ENCODE measurements around the gene GALNT1. TPM values are rescaled to one million over a fixed set of nuclear protein-coding genes. Genes with fewer than 3 reads are reported as not detected.

The GALNT1 gene
- total RNA-seq, 1 donor from 2014 or later, result 48.0 TPM

GRCh38 chr18:35580701-35581539, 620 bp upstream of the GALNT1 start:
- ATAC-seq (ENCODE audit: poor library complexity), result peak; percentile 86
- intact Hi-C loops (cut with DNase I), result loop anchor here (5.0 kb wide), 2 partner anchors 84 to 174 kb away; partner anchors contain the start of gene INO80C
- peak; percentile 75 for DNase-seq

- ATAC-seq (ENCODE audit: poor library complexity) (peak; percentile 16), DNase-seq (peak; percentile 63)
- intact Hi-C loops (cut with DNase I), result loop anchor here (5.0 kb wide), 2 partner anchors 85 to 175 kb away; partner anchors contain the start of gene INO80C
These were observed 530 bp downstream of the GALNT1 start for GRCh38 chr18:35581898-35582641.

DNA sequence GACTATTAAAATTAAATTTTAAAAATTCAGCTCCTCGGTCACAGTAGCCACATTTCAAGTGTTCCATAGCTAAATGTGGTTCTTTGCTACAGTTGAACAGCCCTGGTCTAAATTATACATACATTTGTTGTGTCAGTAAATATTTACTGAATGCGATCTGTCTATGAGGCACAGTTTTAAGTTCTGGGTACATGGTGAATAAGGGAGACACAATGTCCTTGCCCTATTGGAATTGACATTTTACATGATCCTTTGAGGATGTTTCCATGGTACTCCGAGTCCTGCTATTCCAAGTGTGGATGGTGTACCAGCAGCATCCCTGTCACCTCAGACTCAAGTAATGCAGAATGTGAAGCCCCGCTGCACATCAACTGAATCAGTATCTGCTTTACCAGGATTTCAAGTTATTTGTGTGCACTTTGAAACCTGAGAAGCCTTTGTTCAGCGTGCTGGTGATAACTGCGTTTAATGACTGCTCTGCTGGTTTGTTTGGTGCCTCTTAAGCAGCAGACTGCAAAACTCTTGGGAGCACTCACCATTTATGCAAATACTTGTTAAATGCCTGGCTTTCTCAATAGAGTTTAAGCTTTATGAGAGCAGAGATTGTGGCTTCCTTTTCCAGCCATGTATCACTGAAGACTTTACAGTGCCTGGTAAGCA, 1.5 kb downstream of the GALNT1 start:
- intact Hi-C loops (cut with DNase I), result loop anchor here (5.0 kb wide), 2 partner anchors 86 to 176 kb away; partner anchors contain the start of gene INO80C
- no peak for DNase-seq
- no peak for ATAC-seq (ENCODE audit: poor library complexity)

DNA sequence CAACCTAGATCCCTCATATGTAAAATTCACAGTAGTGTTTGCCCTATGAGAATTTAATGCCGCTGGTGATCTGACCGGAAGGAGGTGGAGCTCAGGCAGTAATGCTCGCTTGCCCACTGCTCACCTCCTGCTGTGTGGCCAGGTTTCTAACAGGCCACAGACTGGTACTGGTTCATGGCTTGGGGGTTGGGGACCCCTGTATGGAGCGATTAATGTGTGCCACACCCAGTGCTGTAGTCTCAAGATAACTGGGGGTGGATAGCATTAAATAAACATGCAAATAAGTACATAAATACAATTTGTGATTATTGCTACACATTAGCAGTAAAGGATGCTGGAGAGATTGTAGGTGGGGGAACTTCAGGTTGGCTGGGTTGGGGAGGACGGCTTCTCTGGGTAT, 3.2 kb downstream of the GALNT1 start:
- ATAC-seq (ENCODE audit: poor library complexity) (no peak), DNase-seq (no peak)
- intact Hi-C loops (cut with DNase I), result loop anchor here (5.0 kb wide), 2 partner anchors 87 to 177 kb away; partner anchors contain the start of gene INO80C

DNA sequence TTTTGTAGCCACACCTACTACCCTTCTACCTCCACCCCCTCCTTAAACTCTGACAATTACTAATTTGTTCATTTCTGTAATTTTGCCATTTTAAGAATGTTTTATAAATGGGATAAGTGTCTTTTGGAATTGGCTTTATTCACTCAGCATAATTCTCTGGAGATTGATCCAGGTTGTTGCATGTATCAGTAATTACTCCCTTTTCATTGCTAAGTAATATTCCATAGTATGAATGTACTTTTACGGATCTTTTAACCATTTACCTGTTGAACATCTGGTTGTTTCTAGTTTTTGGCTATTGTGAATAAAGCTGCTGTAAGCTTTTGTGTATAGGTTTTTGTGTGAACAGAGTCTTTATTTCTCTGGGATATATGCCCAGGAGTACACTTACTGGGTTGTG, 4.1 kb downstream of the GALNT1 start:
- ATAC-seq (ENCODE audit: poor library complexity), result no peak
- DNase-seq, result no peak
- intact Hi-C loops (cut with DNase I), result no loop called here

DNA sequence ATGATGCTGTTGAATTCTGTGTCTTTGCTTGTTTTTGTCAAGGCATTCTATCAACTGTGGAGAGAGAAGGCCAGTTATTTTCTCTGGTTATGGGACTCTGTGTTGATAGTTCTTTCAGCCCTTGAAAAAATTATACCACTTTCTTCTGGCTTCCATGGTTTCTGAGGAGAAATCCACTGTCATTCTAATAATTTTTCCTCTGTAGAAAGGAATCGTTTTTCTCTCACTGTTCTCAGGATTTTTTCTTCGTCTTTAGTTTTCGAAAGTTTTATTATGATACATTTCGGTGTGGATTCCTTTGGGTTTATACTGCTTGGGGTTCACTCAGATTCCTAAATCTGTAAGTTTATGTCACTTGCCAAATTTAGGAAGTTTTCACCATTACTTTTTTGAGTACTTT, 6.6 kb downstream of the GALNT1 start:
- no peak for ATAC-seq (ENCODE audit: poor library complexity)
- no peak for DNase-seq
- intact Hi-C loops (cut with DNase I), result no loop called here

DNA sequence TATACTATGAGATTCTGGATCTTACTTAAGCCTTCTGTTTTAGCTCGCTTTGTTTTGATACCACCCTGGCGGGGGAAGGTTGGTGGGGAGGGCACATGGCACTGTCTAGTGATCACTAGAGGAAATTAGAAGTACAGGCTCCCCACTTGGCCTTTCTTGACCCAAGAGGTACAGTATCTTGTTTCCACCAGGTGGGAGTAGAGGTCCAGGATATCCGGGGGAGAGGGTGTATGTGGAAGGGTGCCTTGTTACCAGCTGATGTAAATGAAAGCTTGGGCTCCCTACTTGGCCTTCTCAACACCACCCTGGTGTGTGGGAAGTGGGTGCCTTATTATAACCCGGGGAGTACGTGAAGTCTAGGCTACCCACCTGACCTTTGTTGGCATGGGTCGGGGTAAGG, 7.5 kb downstream of the GALNT1 start:
- intact Hi-C loops (cut with DNase I), result no loop called here
- no peak for DNase-seq

DNA sequence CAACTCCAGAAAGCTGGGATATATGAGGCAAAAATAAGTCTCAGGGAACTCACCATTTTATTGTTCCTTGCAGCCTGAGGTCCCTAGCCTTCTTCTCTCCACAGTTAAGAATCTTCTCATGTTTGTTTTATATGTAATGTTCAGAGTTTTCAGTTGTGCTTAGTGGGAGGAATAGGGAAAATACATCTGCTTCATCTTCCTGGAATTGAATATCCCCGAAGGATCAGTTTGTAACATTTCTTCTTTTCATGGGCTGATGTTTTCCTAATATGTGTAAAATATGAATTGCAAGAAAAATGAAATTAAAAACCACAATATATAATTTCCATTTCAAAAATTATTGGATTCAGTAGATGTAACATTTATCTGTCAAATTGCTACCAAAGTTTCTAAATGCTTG, 8.0 kb downstream of the GALNT1 start:
- DNase-seq (no peak), ATAC-seq (ENCODE audit: poor library complexity) (no peak)
- intact Hi-C loops (cut with DNase I), result no loop called here

More for the DNA sequence above, 7.5 kb downstream of the GALNT1 start:
- ATAC-seq (ENCODE audit: poor library complexity), result no peak

- DNase-seq (no peak), ATAC-seq (ENCODE audit: poor library complexity) (no peak)
- intact Hi-C loops (cut with DNase I), result no loop called here
These were observed 9.4 kb downstream of the GALNT1 start for GRCh38 chr18:35590935-35591334.

DNA sequence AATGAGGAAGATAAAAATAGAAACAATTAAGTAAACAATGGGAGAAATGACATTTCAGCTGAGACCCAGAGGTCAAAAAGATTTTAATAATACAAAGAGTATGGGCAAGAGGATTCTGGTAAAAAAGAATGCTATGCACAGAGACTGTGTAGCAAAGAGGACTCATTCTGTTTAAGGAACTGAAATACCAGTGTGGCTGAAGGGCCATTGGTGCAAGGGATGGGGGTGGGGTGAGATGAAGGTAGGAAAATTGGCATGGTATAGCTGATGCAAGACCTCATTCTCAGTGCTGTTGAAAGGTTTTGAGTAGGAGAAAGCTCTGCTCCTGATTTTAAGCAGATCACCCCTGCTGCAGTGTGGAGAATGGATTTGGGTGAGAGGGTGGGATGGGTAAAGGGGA, 10.8 kb downstream of the GALNT1 start:
- DNase-seq (no peak), ATAC-seq (ENCODE audit: poor library complexity) (no peak)
- intact Hi-C loops (cut with DNase I), result no loop called here

GRCh38 chr18:35593859-35594258, 12.3 kb downstream of the GALNT1 start:
- ATAC-seq (ENCODE audit: poor library complexity) (no peak), DNase-seq (no peak)
- intact Hi-C loops (cut with DNase I), result no loop called here

DNA sequence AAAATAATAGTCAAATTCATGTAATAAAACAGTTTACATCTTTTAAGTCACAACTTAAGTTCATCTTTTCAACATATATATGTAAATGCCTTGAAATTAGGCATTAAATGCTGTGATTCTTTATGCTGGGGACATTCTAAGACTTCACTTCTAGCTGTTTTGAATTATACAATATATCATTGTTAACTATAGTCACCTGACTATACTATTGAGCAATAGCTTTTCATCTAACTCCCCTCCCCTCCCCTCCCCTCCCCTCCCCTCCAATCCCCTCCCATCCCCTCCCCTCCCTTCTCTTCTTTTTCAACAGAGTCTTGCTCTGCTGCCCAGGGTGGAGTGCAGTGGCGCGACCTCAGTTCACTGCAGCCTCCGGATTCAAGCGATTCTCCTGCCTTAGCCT, 16.2 kb downstream of the GALNT1 start:
- DNase-seq (no peak), ATAC-seq (ENCODE audit: poor library complexity) (no peak)
- intact Hi-C loops (cut with DNase I), result no loop called here

DNA sequence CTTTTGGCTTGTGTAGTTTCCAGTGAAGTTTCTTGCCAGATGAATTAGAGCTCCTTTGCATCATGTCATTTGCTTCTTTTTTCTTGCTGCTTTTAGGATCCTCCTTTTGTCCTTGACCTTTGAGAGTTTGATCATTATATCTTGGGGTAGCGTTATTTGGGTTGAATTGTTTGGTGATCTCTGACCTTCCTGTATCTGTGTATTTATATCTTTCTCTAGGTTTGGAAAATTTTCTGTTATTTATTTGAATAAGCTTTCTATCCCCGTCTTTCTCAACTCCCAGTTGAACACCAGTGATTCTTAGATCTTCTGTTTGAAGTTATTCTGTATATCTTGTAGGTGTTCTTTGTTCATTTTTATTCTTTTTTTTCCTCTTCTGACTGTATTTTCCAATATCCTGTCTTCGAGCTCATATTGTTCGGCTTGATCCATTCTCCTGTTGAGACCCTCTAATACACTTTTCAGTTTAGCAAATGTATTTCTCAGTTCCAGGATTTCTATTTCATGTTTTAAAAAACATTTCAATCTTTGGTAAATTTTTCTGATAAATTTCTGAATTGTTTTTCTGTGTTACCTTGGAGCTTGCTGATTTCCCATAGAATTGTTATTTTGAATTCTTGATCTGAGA, 20.8 kb downstream of the GALNT1 start:
- ATAC-seq (ENCODE audit: poor library complexity) (no peak), DNase-seq (no peak)
- intact Hi-C loops (cut with DNase I), result no loop called here

- ATAC-seq (ENCODE audit: poor library complexity) (no peak), DNase-seq (no peak)
- intact Hi-C loops (cut with DNase I), result no loop called here
These were observed 21.5 kb downstream of the GALNT1 start for GRCh38 chr18:35603008-35603407.

DNA sequence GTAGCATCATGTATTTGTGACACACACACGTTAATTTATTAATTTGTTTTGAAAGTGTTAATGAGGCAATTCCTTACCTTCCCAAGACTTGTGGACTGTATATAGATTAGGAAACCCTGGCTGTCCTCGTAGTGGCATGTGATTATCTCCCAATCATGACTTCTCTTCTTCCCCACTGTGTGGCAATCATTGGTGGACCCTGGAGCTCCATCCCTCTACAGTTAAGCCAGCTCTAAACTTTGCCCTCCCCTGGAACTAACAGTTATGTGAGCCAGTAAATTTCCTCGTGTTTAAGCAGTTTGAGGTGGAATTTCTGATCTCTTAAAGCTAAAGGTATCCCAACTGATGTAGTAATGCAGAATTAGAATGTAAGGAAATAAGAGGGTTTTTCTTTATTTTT, 22.0 kb downstream of the GALNT1 start:
- DNase-seq, result no peak
- intact Hi-C loops (cut with DNase I), result no loop called here
- ATAC-seq (ENCODE audit: poor library complexity), result no peak

- ATAC-seq (ENCODE audit: poor library complexity) (no peak), DNase-seq (no peak)
- intact Hi-C loops (cut with DNase I), result no loop called here
These were observed 22.8 kb downstream of the GALNT1 start for GRCh38 chr18:35604369-35604768.

- intact Hi-C loops (cut with DNase I), result no loop called here
- ATAC-seq (ENCODE audit: poor library complexity), result no peak
- no peak for DNase-seq
These were observed 24.3 kb downstream of the GALNT1 start for GRCh38 chr18:35605686-35606417.

DNA sequence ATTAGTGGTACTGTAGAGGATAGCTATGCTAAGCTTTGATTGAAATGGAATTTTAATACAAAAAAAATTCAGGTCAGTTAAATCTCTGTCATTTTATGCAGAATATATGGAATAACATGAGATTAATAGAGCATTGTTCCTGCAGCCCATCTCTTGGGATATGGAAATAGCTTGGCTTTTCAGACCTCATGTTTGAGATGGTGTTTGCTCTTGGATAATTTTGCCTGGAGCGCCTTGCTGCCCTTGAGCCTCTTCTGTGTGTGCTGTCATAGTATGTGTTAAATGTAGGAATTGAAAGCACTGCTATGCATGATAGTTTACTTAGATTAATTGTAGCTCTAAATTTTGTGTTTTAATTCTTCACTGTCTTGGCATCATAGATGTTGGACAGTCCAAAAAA, 27.7 kb downstream of the GALNT1 start:
- intact Hi-C loops (cut with DNase I), result no loop called here
- no peak for ATAC-seq (ENCODE audit: poor library complexity)
- no peak for DNase-seq

Data from Right ventricle myocardium superior (tissue), 1 donor.